ENCODE results near the gene C15orf39. TPM values are rescaled to one million over a fixed set of nuclear protein-coding genes. Genes with fewer than 3 reads are reported as not detected.
"Not testable (repeated sequence)": the region's sequence is repeated elsewhere in the genome, so short reads cannot be mapped to it uniquely, and the experiment has no call there.

C15orf39 gene
- total RNA-seq, 1 experiment from 2014 or later, result 41.3 TPM

DNA sequence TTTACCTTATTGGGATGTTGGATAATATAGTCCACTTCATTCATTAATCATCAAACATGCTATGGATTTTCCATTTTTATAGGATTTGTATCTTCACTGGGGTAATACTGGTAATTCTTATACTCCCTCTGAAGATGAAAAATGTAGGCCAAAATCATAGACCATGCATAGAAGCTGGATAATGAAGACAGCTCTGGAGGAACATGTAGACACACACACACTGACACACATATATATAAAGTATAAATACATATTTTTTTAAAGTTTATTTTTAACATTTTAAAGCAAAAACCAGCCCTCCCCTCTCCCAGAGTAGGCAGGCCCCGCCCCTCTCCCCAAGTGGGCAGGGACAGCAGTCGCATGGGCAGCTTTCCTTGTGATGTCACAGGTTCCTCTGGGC lies 56.4 kb downstream of the C15orf39 start, which contains the start of gene GOLGA6C:
GOLGA6C (plus strand) TSS at position 301 of the 400 bp plus-strand sequence. CDS start 265 bp downstream, outside the sequence.
- H3K9me3 ChIP-seq (ENCODE audit: insufficient read depth, low read depth); H3K4me2 ChIP-seq; H3K27me3 ChIP-seq (ENCODE audit: insufficient read depth, low read depth); POLR2A ChIA-PET (ENCODE audit: unreplicated experiment); H2AFZ ChIP-seq; H3K9me2 ChIP-seq (ENCODE audit: insufficient read depth); BruUV-seq (replicated peaks); H3K36me3 ChIP-seq (ENCODE audit: low read depth); intact Hi-C loops (cut with micrococcal nuclease; ENCODE audit: unreplicated experiment); H4K20me1 ChIP-seq (ENCODE audit: insufficient read depth); CTCF ChIA-PET; H3K79me2 ChIP-seq (ENCODE audit: low read depth); H3K4me1 ChIP-seq (replicated peaks; ENCODE audit: insufficient read depth); H3K4me3 ChIP-seq; H3F3A ChIP-seq (ENCODE audit: insufficient read depth, low read depth); H3K27ac ChIP-seq; DNase-seq: not testable (repeated sequence)

DNA sequence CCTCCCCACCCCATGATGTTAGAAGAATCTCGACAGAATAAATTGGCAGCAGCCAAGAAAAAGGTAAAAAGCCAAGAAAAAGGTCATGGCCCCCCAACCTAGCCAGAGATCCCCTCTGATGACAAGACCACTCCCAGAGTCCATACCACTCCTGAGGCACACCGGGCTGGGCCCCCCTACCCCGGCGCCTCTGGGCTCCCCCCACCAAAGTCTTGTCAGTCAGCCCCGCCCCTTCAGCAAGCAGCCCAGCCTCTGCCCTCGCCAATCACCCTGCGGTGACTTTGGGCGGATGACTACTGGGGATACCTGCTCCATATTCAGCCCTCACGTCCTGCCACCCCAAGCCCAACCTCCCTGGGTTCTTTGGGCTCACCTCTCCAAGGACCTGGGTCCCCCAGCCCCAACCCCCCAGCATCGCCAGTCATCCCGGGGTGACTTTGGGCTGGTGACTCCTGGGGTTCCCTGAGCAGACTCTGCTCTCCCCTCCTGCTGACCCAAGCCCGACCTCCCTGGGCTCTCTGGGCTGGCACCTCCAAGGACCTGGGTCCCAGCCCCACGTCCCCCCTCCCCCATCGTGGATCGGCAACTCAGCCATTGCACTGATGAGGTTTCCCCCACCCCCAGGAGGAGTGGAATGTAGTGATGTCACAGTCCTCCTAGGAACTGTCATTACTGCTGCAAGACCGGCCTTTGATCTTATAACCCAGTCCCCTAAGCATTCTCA lies 57.1 kb downstream of the C15orf39 start:
- H3K27me3 ChIP-seq (ENCODE audit: insufficient read depth, low read depth); H3K4me3 ChIP-seq; H3F3A ChIP-seq (ENCODE audit: insufficient read depth, low read depth); H2AFZ ChIP-seq; H3K27ac ChIP-seq; H3K79me2 ChIP-seq (ENCODE audit: low read depth); H3K4me2 ChIP-seq; POLR2A ChIA-PET (ENCODE audit: unreplicated experiment); H3K9me3 ChIP-seq (ENCODE audit: insufficient read depth, low read depth); CTCF ChIA-PET; H4K20me1 ChIP-seq (ENCODE audit: insufficient read depth); intact Hi-C loops (cut with micrococcal nuclease; ENCODE audit: unreplicated experiment); H3K36me3 ChIP-seq (ENCODE audit: low read depth); BruUV-seq (replicated peaks); H3K4me1 ChIP-seq (replicated peaks; ENCODE audit: insufficient read depth); H3K9me2 ChIP-seq (ENCODE audit: insufficient read depth); DNase-seq: not testable (repeated sequence)

DNA sequence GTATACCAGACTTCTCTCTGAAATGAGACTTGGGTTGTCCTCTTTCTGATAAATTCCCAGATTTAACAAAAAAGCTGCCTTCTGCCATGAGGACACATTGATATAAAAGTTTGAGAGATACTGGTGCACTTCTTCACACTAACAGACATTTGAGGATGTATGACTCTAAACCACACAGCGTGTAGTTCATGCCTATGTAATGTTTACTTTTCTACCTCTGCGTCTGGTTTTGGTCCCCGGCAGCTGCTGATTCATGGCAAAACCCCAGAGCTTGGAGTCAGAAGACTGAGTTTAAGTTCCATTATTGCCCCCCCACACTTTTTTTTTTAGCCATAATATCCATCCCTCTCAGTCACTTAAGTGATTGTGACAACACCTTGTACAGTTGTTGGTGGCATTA lies 58.2 kb downstream of the C15orf39 start:
- H3K9me2 ChIP-seq (ENCODE audit: insufficient read depth); BruUV-seq (replicated peaks); H3K9me3 ChIP-seq (ENCODE audit: insufficient read depth, low read depth); H3K27me3 ChIP-seq (ENCODE audit: insufficient read depth, low read depth); CTCF ChIA-PET; H3K36me3 ChIP-seq (ENCODE audit: low read depth); H3K4me1 ChIP-seq (replicated peaks; ENCODE audit: insufficient read depth); H2AFZ ChIP-seq; H3K4me3 ChIP-seq; H3F3A ChIP-seq (ENCODE audit: insufficient read depth, low read depth); POLR2A ChIA-PET (ENCODE audit: unreplicated experiment); intact Hi-C loops (cut with micrococcal nuclease; ENCODE audit: unreplicated experiment); H4K20me1 ChIP-seq (ENCODE audit: insufficient read depth); H3K79me2 ChIP-seq (ENCODE audit: low read depth); H3K27ac ChIP-seq; DNase-seq; H3K4me2 ChIP-seq: not testable (repeated sequence)

Other genes starting within 250 kb of the C15orf39 start
- 14.9 and 19.6 TPM in 2 replicates for gene RPP25, start 245.1 kb upstream of the C15orf39 start, total RNA-seq (2021)
- 17.9 and 19.7 TPM in 2 replicates for gene SCAMP5, start 206.3 kb upstream of the C15orf39 start, total RNA-seq (2021)
- gene PPCDC, start 178.3 kb upstream of the C15orf39 start, total RNA-seq (2021), result 23.7 and 24.4 TPM in 2 replicates
- not detected in 2 replicates for gene GOLGA6C, start 56.5 kb downstream of the C15orf39 start, total RNA-seq (2021)
- gene GOLGA6D, start 81.0 kb downstream of the C15orf39 start, total RNA-seq (2021), result not detected in 2 replicates
- 132 and 156 TPM in 2 replicates for gene COMMD4, start 134.2 kb downstream of the C15orf39 start, total RNA-seq (2021)
- 21.3 and 27.1 TPM in 2 replicates for gene NEIL1, start 145.2 kb downstream of the C15orf39 start, total RNA-seq (2021)
- 94.3 and 143 TPM in 2 replicates for gene MAN2C1, start 166.7 kb downstream of the C15orf39 start, total RNA-seq (2021)
- 87.0 and 91.8 TPM in 2 replicates for gene SIN3A, start 249.8 kb downstream of the C15orf39 start, total RNA-seq (2021)